ENCODE data around the gene RFTN1.

RFTN1 gene

GRCh38 chr3:16486201-16486600 lies 27.3 kb downstream of the RFTN1 start:
- no peak for DNase-seq (ENCODE audit: low spot score)

GRCh38 chr3:16485395-16485992 lies 28.0 kb downstream of the RFTN1 start:
- no peak for DNase-seq (ENCODE audit: low spot score)

GRCh38 chr3:16484984-16485383 lies 28.5 kb downstream of the RFTN1 start:
- DNase-seq (ENCODE audit: low spot score): no peak

GRCh38 chr3:16484216-16484615 lies 29.3 kb downstream of the RFTN1 start:
- DNase-seq (ENCODE audit: low spot score): no peak

GRCh38 chr3:16482770-16483531 lies 30.5 kb downstream of the RFTN1 start:
- no peak for DNase-seq (ENCODE audit: low spot score)

- no peak for DNase-seq (ENCODE audit: low spot score)
Measured at GRCh38 chr3:16482194-16482769, 31.2 kb downstream of the RFTN1 start.

GRCh38 chr3:16481546-16481897 lies 32.0 kb downstream of the RFTN1 start:
- no peak for DNase-seq (ENCODE audit: low spot score)

- no peak for DNase-seq (ENCODE audit: low spot score)
Measured at GRCh38 chr3:16480861-16481545, 32.5 kb downstream of the RFTN1 start.

- DNase-seq (ENCODE audit: low spot score): no peak
Measured at GRCh38 chr3:16478516-16478915, 35.0 kb downstream of the RFTN1 start.

- DNase-seq (ENCODE audit: low spot score): no peak
Measured at GRCh38 chr3:16477521-16477920, 36.0 kb downstream of the RFTN1 start.

GRCh38 chr3:16477056-16477455 lies 36.4 kb downstream of the RFTN1 start:
- no peak for DNase-seq (ENCODE audit: low spot score)

- DNase-seq (ENCODE audit: low spot score): no peak
Measured at GRCh38 chr3:16476636-16477035, 36.9 kb downstream of the RFTN1 start.

GRCh38 chr3:16475766-16476165 lies 37.7 kb downstream of the RFTN1 start:
- no peak for DNase-seq (ENCODE audit: low spot score)

GRCh38 chr3:16474920-16475319 lies 38.6 kb downstream of the RFTN1 start:
- DNase-seq (ENCODE audit: low spot score): no peak

- DNase-seq (ENCODE audit: low spot score): no peak
Measured at GRCh38 chr3:16474216-16474615, 39.3 kb downstream of the RFTN1 start.

- no peak for DNase-seq (ENCODE audit: low spot score)
Measured at GRCh38 chr3:16472593-16472992, 40.9 kb downstream of the RFTN1 start.

GRCh38 chr3:16471897-16472296 lies 41.6 kb downstream of the RFTN1 start:
- DNase-seq (ENCODE audit: low spot score): no peak

- DNase-seq (ENCODE audit: low spot score): no peak
Measured at GRCh38 chr3:16470590-16470989, 42.9 kb downstream of the RFTN1 start.

GRCh38 chr3:16468336-16469098 lies 45.0 kb downstream of the RFTN1 start:
- DNase-seq (ENCODE audit: low spot score): no peak

- no peak for DNase-seq (ENCODE audit: low spot score)
Measured at GRCh38 chr3:16468002-16468335, 45.5 kb downstream of the RFTN1 start.

GRCh38 chr3:16467393-16467792 lies 46.1 kb downstream of the RFTN1 start:
- DNase-seq (ENCODE audit: low spot score): no peak

GRCh38 chr3:16466822-16467221 lies 46.7 kb downstream of the RFTN1 start:
- no peak for DNase-seq (ENCODE audit: low spot score)

Measured in D341Med (cell line).